Ishikawa (cell line): ENCODE results near the gene MAP3K13.

Experiments
- MAX ChIP-seq: IDR thresholded peaks from 2 replicates; pipeline ENCODE4 v1.6.1; 2012
- TAF1 ChIP-seq: IDR thresholded peaks from 2 replicates; pipeline ENCODE4 v1.6.1; 2012; ENCODE audit warnings: low read depth, mild to moderate bottlenecking
- USF1 ChIP-seq: IDR thresholded peaks from 2 replicates; pipeline ENCODE4 v1.6.1; 2012

- TF ChIP-seq USF1 (no peak), MAX (no peak), TAF1 (no peak)
Measured at GRCh38 chr3:185317674-185318073, 45.3 kb upstream of the MAP3K13 start.
